ENCODE results near the gene OVCH1. TPM values are rescaled to one million over a fixed set of nuclear protein-coding genes. Genes with fewer than 3 reads are reported as not detected.

The OVCH1 gene
- total and polyA plus RNA-seq, 9 of the 15 experiments (the other 6 are each of a cell fraction or from before 2014, with no cell fraction given), result not detected

DNA sequence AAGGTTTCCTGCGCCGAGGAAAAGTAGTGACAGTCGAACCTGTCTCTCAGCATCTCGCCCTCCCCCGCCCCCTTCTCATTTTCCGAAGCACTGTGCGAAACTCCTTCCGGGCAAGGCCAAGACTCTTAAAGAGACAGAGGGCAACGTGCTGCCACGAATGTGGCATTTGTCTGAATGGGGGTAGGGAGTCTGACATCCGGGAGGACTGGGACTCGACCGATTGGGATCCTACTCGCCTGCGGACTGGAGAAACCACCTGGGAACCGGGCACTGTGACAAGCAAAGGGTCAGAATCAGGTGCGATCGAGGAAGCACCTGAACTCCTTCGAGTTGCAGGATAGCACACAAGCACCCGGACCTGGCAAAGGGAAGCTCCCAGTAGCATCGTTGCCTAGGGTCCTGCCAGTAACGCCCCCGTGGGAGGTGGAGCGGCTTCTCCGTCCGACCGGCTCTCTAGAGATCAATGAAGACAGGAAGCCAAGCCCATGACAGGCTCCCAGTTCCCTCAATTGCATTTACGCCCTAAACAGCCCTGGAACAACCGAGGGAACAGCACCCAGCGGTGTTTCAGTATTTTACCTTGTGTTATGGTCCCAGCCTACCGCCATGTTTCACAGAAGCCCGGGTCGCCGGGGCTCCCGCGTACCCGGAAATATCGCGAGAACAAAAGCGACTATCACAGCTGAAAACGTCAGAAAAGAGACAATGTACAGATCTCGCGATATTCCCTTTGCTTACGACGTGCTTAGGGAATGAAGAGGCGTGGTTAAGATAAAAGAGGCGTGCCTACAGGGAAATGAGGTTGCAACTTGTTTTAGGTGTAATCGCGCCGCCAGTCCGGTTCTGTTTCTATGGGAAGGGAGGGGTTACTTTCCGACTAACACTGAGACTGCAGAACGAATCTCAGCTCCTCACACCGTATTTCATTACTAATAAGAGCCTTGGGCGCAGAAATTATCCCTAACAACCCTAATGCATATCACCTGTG, 116.7 kb downstream of the OVCH1 start, which contains the start of gene ERGIC2 (continued):
- TF ChIP-seq, protein P1, sequence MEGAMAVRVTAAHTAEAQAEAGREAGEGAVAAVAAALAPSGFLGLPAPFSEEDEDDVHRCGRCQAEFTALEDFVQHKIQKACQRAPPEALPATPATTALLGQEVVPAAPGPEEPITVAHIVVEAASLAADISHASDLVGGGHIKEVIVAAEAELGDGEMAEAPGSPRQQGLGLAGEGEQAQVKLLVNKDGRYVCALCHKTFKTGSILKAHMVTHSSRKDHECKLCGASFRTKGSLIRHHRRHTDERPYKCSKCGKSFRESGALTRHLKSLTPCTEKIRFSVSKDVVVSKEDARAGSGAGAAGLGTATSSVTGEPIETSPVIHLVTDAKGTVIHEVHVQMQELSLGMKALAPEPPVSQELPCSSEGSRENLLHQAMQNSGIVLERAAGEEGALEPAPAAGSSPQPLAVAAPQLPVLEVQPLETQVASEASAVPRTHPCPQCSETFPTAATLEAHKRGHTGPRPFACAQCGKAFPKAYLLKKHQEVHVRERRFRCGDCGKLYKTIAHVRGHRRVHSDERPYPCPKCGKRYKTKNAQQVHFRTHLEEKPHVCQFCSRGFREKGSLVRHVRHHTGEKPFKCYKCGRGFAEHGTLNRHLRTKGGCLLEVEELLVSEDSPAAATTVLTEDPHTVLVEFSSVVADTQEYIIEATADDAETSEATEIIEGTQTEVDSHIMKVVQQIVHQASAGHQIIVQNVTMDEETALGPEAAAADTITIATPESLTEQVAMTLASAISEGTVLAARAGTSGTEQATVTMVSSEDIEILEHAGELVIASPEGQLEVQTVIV (CRISPR knock-in tag; IDR thresholded peaks at IDR 0.05; ENCODE audit: borderline replicate concordance), result no peak
- no peak for TF ChIP-seq ZNF175 (CRISPR knock-in tag; IDR thresholded peaks at IDR 0.05; ENCODE audit: low read depth)
- no peak for TF ChIP-seq RBM39 (optimal IDR thresholded peaks at IDR 0.05; ENCODE audit: low read depth, low read length)
- no peak for TF ChIP-seq HEY1 (CRISPR knock-in tag; IDR thresholded peaks at IDR 0.05; ENCODE audit: borderline replicate concordance)
- no peak for TF ChIP-seq ZNF57 (CRISPR knock-in tag; IDR thresholded peaks at IDR 0.05)
- TF ChIP-seq, protein P2, sequence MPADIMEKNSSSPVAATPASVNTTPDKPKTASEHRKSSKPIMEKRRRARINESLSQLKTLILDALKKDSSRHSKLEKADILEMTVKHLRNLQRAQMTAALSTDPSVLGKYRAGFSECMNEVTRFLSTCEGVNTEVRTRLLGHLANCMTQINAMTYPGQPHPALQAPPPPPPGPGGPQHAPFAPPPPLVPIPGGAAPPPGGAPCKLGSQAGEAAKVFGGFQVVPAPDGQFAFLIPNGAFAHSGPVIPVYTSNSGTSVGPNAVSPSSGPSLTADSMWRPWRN (IDR thresholded peaks at IDR 0.05; ENCODE audit: low read depth), result no peak
- TF ChIP-seq, protein P3, sequence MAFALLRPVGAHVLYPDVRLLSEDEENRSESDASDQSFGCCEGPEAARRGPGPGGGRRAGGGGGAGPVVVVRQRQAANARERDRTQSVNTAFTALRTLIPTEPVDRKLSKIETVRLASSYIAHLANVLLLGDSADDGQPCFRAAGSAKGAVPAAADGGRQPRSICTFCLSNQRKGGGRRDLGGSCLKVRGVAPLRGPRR (CRISPR knock-in tag; IDR thresholded peaks at IDR 0.05), result no peak
- TF ChIP-seq, protein P4, sequence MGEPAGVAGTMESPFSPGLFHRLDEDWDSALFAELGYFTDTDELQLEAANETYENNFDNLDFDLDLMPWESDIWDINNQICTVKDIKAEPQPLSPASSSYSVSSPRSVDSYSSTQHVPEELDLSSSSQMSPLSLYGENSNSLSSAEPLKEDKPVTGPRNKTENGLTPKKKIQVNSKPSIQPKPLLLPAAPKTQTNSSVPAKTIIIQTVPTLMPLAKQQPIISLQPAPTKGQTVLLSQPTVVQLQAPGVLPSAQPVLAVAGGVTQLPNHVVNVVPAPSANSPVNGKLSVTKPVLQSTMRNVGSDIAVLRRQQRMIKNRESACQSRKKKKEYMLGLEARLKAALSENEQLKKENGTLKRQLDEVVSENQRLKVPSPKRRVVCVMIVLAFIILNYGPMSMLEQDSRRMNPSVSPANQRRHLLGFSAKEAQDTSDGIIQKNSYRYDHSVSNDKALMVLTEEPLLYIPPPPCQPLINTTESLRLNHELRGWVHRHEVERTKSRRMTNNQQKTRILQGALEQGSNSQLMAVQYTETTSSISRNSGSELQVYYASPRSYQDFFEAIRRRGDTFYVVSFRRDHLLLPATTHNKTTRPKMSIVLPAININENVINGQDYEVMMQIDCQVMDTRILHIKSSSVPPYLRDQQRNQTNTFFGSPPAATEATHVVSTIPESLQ (CRISPR knock-in tag; IDR thresholded peaks at IDR 0.05), result no peak
- no peak for TF ChIP-seq PRPF4 (IDR thresholded peaks at IDR 0.05; ENCODE audit: insufficient read depth, low read depth, low read length, poor library complexity, severe bottlenecking)
- TF ChIP-seq, protein P5, sequence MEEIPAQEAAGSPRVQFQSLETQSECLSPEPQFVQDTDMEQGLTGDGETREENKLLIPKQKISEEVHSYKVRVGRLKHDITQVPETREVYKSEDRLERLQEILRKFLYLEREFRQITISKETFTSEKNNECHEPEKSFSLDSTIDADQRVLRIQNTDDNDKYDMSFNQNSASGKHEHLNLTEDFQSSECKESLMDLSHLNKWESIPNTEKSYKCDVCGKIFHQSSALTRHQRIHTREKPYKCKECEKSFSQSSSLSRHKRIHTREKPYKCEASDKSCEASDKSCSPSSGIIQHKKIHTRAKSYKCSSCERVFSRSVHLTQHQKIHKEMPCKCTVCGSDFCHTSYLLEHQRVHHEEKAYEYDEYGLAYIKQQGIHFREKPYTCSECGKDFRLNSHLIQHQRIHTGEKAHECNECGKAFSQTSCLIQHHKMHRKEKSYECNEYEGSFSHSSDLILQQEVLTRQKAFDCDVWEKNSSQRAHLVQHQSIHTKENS (CRISPR knock-in tag; IDR thresholded peaks at IDR 0.05), result no peak
- TF ChIP-seq ZNF431 (CRISPR knock-in tag; IDR thresholded peaks at IDR 0.05), result no peak
- TF ChIP-seq GABPB2 (CRISPR knock-in tag; conservative IDR thresholded peaks at IDR 0.05), result no peak
- TF ChIP-seq NCOA6 (IDR thresholded peaks at IDR 0.05), result no peak
- no peak for TF ChIP-seq ZBTB1 (CRISPR knock-in tag; IDR thresholded peaks at IDR 0.05; ENCODE audit: borderline replicate concordance, low read depth)
- TF ChIP-seq RBM22 (IDR thresholded peaks at IDR 0.05; ENCODE audit: low read depth, low read length, poor library complexity, severe bottlenecking), result no peak

Measured in K562 (cell line).